SK-N-SH treated with all-trans-retinoic acid at 6 μM for 48 hours (cell line): ENCODE measurements around the gene TRAT1.

Experiments used
- ISL1 ChIP-seq: fragments of 250-450 bp; sonication (Bioruptor Pico); IDR thresholded peaks from 2 replicates; pipeline ENCODE4 v2.1.2; 2022; ENCODE audit warnings: mild to moderate bottlenecking, moderate library complexity
- RARB ChIP-seq: fragments of 250-450 bp; sonication (Bioruptor Pico); IDR thresholded peaks from 2 replicates; pipeline ENCODE4 v1.8.0; 2021; ENCODE audit warnings: mild to moderate bottlenecking, moderate library complexity
- TF ChIP-seq, protein P1 (sequence below): fragments of 250-450 bp; sonication (Bioruptor Pico); IDR thresholded peaks from 2 replicates; pipeline ENCODE4 v1.8.0; 2020; ENCODE audit warnings: mild to moderate bottlenecking, moderate library complexity, borderline replicate concordance

DNA sequence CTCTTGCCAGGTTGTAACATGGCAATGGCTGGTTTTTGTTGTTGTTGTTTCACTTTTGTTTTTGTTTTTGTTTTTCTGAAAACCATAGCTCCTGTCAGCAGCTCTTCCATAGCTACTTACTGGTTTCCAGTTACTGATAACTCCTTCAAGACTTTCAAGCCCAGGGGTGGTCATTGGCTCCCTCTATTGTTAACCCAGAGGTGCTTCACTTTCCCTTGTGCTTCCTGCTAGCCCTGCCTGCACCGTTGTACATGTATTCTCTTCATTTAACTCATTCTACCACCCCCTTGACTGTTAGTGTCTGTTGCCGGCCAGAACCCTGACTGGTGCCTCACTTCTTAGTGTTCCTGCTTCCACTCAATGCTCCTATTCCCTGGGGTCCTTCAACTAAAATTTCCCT, 4.2 kb upstream of the TRAT1 start:
- no peak for TF ChIP-seq ISL1 (CRISPR knock-in tag)
- TF ChIP-seq, protein P1, sequence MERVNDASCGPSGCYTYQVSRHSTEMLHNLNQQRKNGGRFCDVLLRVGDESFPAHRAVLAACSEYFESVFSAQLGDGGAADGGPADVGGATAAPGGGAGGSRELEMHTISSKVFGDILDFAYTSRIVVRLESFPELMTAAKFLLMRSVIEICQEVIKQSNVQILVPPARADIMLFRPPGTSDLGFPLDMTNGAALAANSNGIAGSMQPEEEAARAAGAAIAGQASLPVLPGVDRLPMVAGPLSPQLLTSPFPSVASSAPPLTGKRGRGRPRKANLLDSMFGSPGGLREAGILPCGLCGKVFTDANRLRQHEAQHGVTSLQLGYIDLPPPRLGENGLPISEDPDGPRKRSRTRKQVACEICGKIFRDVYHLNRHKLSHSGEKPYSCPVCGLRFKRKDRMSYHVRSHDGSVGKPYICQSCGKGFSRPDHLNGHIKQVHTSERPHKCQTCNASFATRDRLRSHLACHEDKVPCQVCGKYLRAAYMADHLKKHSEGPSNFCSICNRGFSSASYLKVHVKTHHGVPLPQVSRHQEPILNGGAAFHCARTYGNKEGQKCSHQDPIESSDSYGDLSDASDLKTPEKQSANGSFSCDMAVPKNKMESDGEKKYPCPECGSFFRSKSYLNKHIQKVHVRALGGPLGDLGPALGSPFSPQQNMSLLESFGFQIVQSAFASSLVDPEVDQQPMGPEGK (CRISPR knock-in tag), result no peak
- TF ChIP-seq RARB (CRISPR knock-in tag), result no peak
